GM23248 (cell line): ENCODE measurements around the gene USF2. TPM values are rescaled to one million over a fixed set of nuclear protein-coding genes. Genes with fewer than 3 reads are reported as not detected.

Experiments used
- DNase-seq: peaks from one replicate; pipeline ENCODE4 v3.0.0-alpha.2; 2015
- H2AFZ ChIP-seq: fragments of 200-600 bp; sonication (generic); 2 replicates; pipeline ENCODE4 v1.6.1; 2016; ENCODE audit warnings: antibody characterized with exemption
- H3F3A ChIP-seq: fragments of 200-600 bp; sonication (generic); 2 replicates; pipeline ENCODE4 v1.6.1; 2016; ENCODE audit warnings: mild to moderate bottlenecking, antibody characterized with exemption, mixed run types; ENCODE audit not compliant: insufficient read depth
- H3K27ac ChIP-seq: fragments of 200-600 bp; sonication (generic); 2 replicates; pipeline ENCODE4 v1.5.1; 2016; ENCODE audit warnings: mild to moderate bottlenecking
- H3K27me3 ChIP-seq: fragments of 200-600 bp; sonication (generic); replicated peaks from 2 replicates; pipeline ENCODE4 v1.6.1; 2016; ENCODE audit warnings: mild to moderate bottlenecking; ENCODE audit not compliant: insufficient read depth
- H3K36me3 ChIP-seq: fragments of 200-600 bp; sonication (generic); 2 replicates; pipeline ENCODE4 v1.6.1; 2016; ENCODE audit warnings: low read depth, mild to moderate bottlenecking
- H3K4me1 ChIP-seq: fragments of 200-600 bp; sonication (generic); 2 replicates; pipeline ENCODE4 v1.6.1; 2016; ENCODE audit warnings: mild to moderate bottlenecking; ENCODE audit not compliant: insufficient read depth
- H3K4me2 ChIP-seq: fragments of 200-600 bp; sonication (generic); one replicate; pipeline ENCODE4 v1.6.1; 2016; ENCODE audit warnings: mild to moderate bottlenecking; ENCODE audit not compliant: unreplicated experiment
- H3K4me3 ChIP-seq: fragments of 200-600 bp; sonication (generic); 2 replicates; pipeline ENCODE4 v1.5.1; 2016; ENCODE audit warnings: mild to moderate bottlenecking
- H3K79me2 ChIP-seq: fragments of 200-600 bp; sonication (generic); 2 replicates; pipeline ENCODE4 v1.6.1; 2016; ENCODE audit warnings: mild to moderate bottlenecking; ENCODE audit not compliant: insufficient read depth
- H3K9ac ChIP-seq: fragments of 200-600 bp; sonication (generic); 2 replicates; pipeline ENCODE4 v1.6.1; 2016; ENCODE audit warnings: mild to moderate bottlenecking
- H3K9me2 ChIP-seq: fragments of 200-600 bp; sonication (generic); 2 replicates; pipeline ENCODE4 v1.6.1; 2016; ENCODE audit warnings: mixed run types, mild to moderate bottlenecking, moderate library complexity; ENCODE audit not compliant: insufficient read depth
- H3K9me3 ChIP-seq: fragments of 200-600 bp; sonication (generic); one replicate; pipeline ENCODE4 v1.6.1; 2017; ENCODE audit warnings: low read depth
- H4K20me1 ChIP-seq: fragments of 200-600 bp; sonication (generic); 2 replicates; pipeline ENCODE4 v1.6.0; 2016; ENCODE audit not compliant: insufficient read depth
- EZH2 ChIP-seq: fragments of 200-600 bp; sonication (generic); IDR thresholded peaks from 2 replicates; pipeline ENCODE4 v1.6.1; 2018; ENCODE audit warnings: antibody characterized with exemption, mild to moderate bottlenecking; ENCODE audit not compliant: insufficient read depth, poor library complexity, severe bottlenecking
- EZH2phosphoT487 ChIP-seq: fragments of 200-600 bp; sonication (generic); IDR thresholded peaks from 2 replicates; pipeline ENCODE4 v1.6.1; 2018; ENCODE audit warnings: antibody characterized with exemption, moderate library complexity, mild to moderate bottlenecking, low read depth; ENCODE audit not compliant: insufficient read depth
- WGBS, 2 experiments: methylation state at CpG; one replicate each; pipeline ENCODE4 v1.1.6; 2015 to 2017; ENCODE audit warnings: low lambda C conversion rate in 2 of 2, low coverage in 1 of 2; ENCODE audit errors: missing lambda C conversion rate in 2 of 2; 5-methylcytosine and 5-hydroxymethylcytosine counted together
- in situ Hi-C: fragments of 300-500 bp; cut with MboI; formaldehyde crosslinking; loops from 2 replicates; pipeline ENCODE4 v1.15.0; 2020
- polyA plus RNA-seq: library from polyadenylated mRNA; unstranded; fragments of >200 nt; fragmentation: Nextera tagmentation; extraction: Ambion mirVana; gene quantifications from 2 replicates; pipeline ENCODE4 v1.2.1, GENCODE V29; 2016
- total RNA-seq: library from RNA; depleted of rRNA; stranded (reverse); fragments of >200 nt; shearing (Covaris generic); gene quantifications from 2 replicates; pipeline ENCODE4 v1.2.3, GENCODE V29; 2014

Gene USF2
- total and polyA plus RNA-seq, 2 experiments from 2014 or later, result 10.4 to 64.6 TPM

GRCh38 chr19:35265126-35265899 lies 3.4 kb upstream of the USF2 start:
- Histone ChIP-seq H3F3A (no peaks in the 10 kb centered on the region), H2AFZ (no peak overlapping the region), H3K36me3 (no peaks in the 10 kb centered on the region), H3K9me2 (no peaks in the 10 kb centered on the region), H3K27ac (no peak overlapping the region), H3K9ac (no peak overlapping the region), H3K79me2 (peaks cover 17% of the 10 kb centered on the region), H3K4me2 (no peak overlapping the region), H3K27me3 (peaks cover 9% of the 10 kb centered on the region; the same call in 1 of the 2 replicates), H3K4me1 (no peaks in the 10 kb centered on the region; the same call in 1 of the 2 replicates), H4K20me1 (no peaks in the 10 kb centered on the region), H3K4me3 (no peak overlapping the region), H3K9me3 (no peaks in the 10 kb centered on the region)
- WGBS, 2 experiments, result 27 to 28% methylated on average over 6 of the region's 6 CpGs
- DNase-seq, result peak; percentile 40
- TF ChIP-seq EZH2phosphoT487 (no peak), EZH2 (no peak)
- in situ Hi-C loops, result no loop called here

- Histone ChIP-seq H3K9ac (no peak overlapping the region), H3K27me3 (peaks cover 6% of the 10 kb centered on the region; the same call in 1 of the 2 replicates), H4K20me1 (no peaks in the 10 kb centered on the region), H3K9me3 (no peaks in the 10 kb centered on the region), H3F3A (no peaks in the 10 kb centered on the region), H3K9me2 (no peaks in the 10 kb centered on the region), H3K4me2 (no peak overlapping the region), H3K4me1 (no peaks in the 10 kb centered on the region; the same call in 1 of the 2 replicates), H3K36me3 (0 out of 2 replicates have a peak, but pooled peaks cover 2% of the 10 kb centered on the region), H3K4me3 (no peak overlapping the region), H3K27ac (no peak overlapping the region), H3K79me2 (peaks cover 22% of the 10 kb centered on the region), H2AFZ (no peak overlapping the region)
- WGBS, 2 experiments, result 88 to 89% methylated on average over 8 to 10 of the region's 10 CpGs
- in situ Hi-C loops, result no loop called here
- TF ChIP-seq EZH2phosphoT487, result no peak
- no peak for TF ChIP-seq EZH2
- no peak for DNase-seq
These were observed 2.8 kb upstream of the USF2 start for GRCh38 chr19:35265900-35266519.

GRCh38 chr19:35266520-35267352 lies 2.0 kb upstream of the USF2 start:
- Histone ChIP-seq H3K9me2 (no peaks in the 10 kb centered on the region), H3K9me3 (no peaks in the 10 kb centered on the region), H3K36me3 (0 out of 2 replicates have a peak, but pooled peaks cover 8% of the 10 kb centered on the region), H3K27me3 (peaks cover 6% of the 10 kb centered on the region; the same call in 1 of the 2 replicates), H3K4me1 (no peaks in the 10 kb centered on the region; the same call in 1 of the 2 replicates), H3K4me2 (peak overlapping the region; percentile 95), H3F3A (no peaks in the 10 kb centered on the region), H2AFZ (peak overlapping the region; percentile 88; the same call in 1 of the 2 replicates), H3K79me2 (peaks cover 28% of the 10 kb centered on the region), H3K4me3 (peak overlapping the region; percentile 98), H4K20me1 (no peaks in the 10 kb centered on the region), H3K9ac (peak overlapping the region; percentile 96), H3K27ac (no peak overlapping the region)
- 37 to 48% methylated on average over 30 to 39 of the region's 39 CpGs for WGBS, 2 experiments
- DNase-seq, result peak; percentile 48
- in situ Hi-C loops, result no loop called here
- TF ChIP-seq EZH2phosphoT487 (no peak), EZH2 (no peak)

- H3K27me3 ChIP-seq, result peaks cover 6% of the 10 kb centered on the region; the same call in 1 of the 2 replicates
- 2% methylated on average over 33 to 36 of the region's 40 CpGs for WGBS, 2 experiments
These were observed 1.4 kb upstream of the USF2 start for GRCh38 chr19:35267353-35267817.

More at GRCh38 chr19:35267353-35267817, 1.4 kb upstream of the USF2 start:
- H3K9me2 ChIP-seq, result no peaks in the 10 kb centered on the region
- H3K9ac ChIP-seq, result peak overlapping the region; percentile 96
- H3K27ac ChIP-seq, result peak overlapping the region; percentile 74
- TF ChIP-seq EZH2 (no peak), EZH2phosphoT487 (no peak)
- peak overlapping the region; percentile 98 for H3K4me3 ChIP-seq
- in situ Hi-C loops, result no loop called here
- H2AFZ ChIP-seq, result peak overlapping the region; percentile 88
- no peaks in the 10 kb centered on the region for H4K20me1 ChIP-seq
- H3K9me3 ChIP-seq, result no peaks in the 10 kb centered on the region
- peaks cover 28% of the 10 kb centered on the region for H3K79me2 ChIP-seq
- H3K4me1 ChIP-seq, result no peaks in the 10 kb centered on the region; the same call in 1 of the 2 replicates
- H3K36me3 ChIP-seq, result 0 out of 2 replicates have a peak, but pooled peaks cover 9% of the 10 kb centered on the region
- no peaks in the 10 kb centered on the region for H3F3A ChIP-seq
- H3K4me2 ChIP-seq, result peak overlapping the region; percentile 95
- peak; percentile 68 for DNase-seq
